Osteoblast (primary cell): ENCODE measurements around the gene C21orf58. TPM values are rescaled to one million over a fixed set of nuclear protein-coding genes. Genes with fewer than 3 reads are reported as not detected.

Experiments
- total RNA-seq: library from RNA; depleted of rRNA; stranded (reverse); fragments of >200 nt; gene quantifications from 2 replicates; pipeline ENCODE4 v1.2.3, GENCODE V29; 2012

C21orf58 gene
- total RNA-seq, 1 donor = 2.2 TPM

Other genes with a start within 250 kb of the C21orf58 start
- 1,184 and 1,265 TPM in 2 replicates for gene COL6A2, start 225.8 kb downstream of the C21orf58 start, total RNA-seq
- gene FTCD, start 168.3 kb downstream of the C21orf58 start, total RNA-seq = 0.29 and 0.36 TPM in 2 replicates
- gene SPATC1L, start 139.4 kb downstream of the C21orf58 start, total RNA-seq = 3.2 and 6.9 TPM in 2 replicates
- gene LSS, start 95.1 kb downstream of the C21orf58 start, total RNA-seq = 122 and 145 TPM in 2 replicates
- 63.6 and 64.8 TPM in 2 replicates for gene MCM3AP, start 38.3 kb downstream of the C21orf58 start, total RNA-seq
- gene YBEY, start 37.5 kb downstream of the C21orf58 start, total RNA-seq = 12.4 and 18.8 TPM in 2 replicates
- gene PCNT, start 286 bp upstream of the C21orf58 start, total RNA-seq = 19.2 and 23.0 TPM in 2 replicates
- gene DIP2A, start 135.0 kb upstream of the C21orf58 start, total RNA-seq = 22.8 and 27.4 TPM in 2 replicates